ENCODE data around the gene LHFPL3.
"Not testable (repeated sequence)": the region's sequence is repeated elsewhere in the genome, so short reads cannot be mapped to it uniquely, and the experiment has no call there.

LHFPL3 gene

GRCh38 chr7:104923010-104923421, 594.6 kb downstream of the LHFPL3 start:
- peak; percentile 77 for TF ChIP-seq CTCF (IDR thresholded peaks at IDR 0.05; ENCODE audit: low read depth, low read length)
- DNase-seq (ENCODE audit: extremely low read depth, low read depth), result peak; percentile 74

- DNase-seq (ENCODE audit: extremely low read depth, low read depth), result not testable (repeated sequence)
Measured at GRCh38 chr7:104926189-104926588, 597.8 kb downstream of the LHFPL3 start.

GRCh38 chr7:104926601-104927041, 598.2 kb downstream of the LHFPL3 start:
- no peak for TF ChIP-seq CTCF (IDR thresholded peaks at IDR 0.05; ENCODE audit: low read depth, low read length)

GRCh38 chr7:104927055-104927454, 598.7 kb downstream of the LHFPL3 start:
- no peak for TF ChIP-seq CTCF (IDR thresholded peaks at IDR 0.05; ENCODE audit: low read depth, low read length)
- DNase-seq (ENCODE audit: extremely low read depth, low read depth), result no peak

More at GRCh38 chr7:104926601-104927041, 598.2 kb downstream of the LHFPL3 start:
- DNase-seq (ENCODE audit: extremely low read depth, low read depth), result no peak

GRCh38 chr7:104928721-104929400, 600.5 kb downstream of the LHFPL3 start:
- DNase-seq (ENCODE audit: extremely low read depth, low read depth), result no peak
- TF ChIP-seq CTCF (IDR thresholded peaks at IDR 0.05; ENCODE audit: low read depth, low read length), result no peak

GRCh38 chr7:104929921-104930320, 601.5 kb downstream of the LHFPL3 start:
- no peak for TF ChIP-seq CTCF (IDR thresholded peaks at IDR 0.05; ENCODE audit: low read depth, low read length)
- DNase-seq (ENCODE audit: extremely low read depth, low read depth), result no peak

- no peak for TF ChIP-seq CTCF (IDR thresholded peaks at IDR 0.05; ENCODE audit: low read depth, low read length)
- DNase-seq (ENCODE audit: extremely low read depth, low read depth), result no peak
Measured at GRCh38 chr7:104931181-104931781, 602.9 kb downstream of the LHFPL3 start.

Measured in AG09319 (cell line).